ENCODE data around the gene NTHL1.

Gene NTHL1

DNA sequence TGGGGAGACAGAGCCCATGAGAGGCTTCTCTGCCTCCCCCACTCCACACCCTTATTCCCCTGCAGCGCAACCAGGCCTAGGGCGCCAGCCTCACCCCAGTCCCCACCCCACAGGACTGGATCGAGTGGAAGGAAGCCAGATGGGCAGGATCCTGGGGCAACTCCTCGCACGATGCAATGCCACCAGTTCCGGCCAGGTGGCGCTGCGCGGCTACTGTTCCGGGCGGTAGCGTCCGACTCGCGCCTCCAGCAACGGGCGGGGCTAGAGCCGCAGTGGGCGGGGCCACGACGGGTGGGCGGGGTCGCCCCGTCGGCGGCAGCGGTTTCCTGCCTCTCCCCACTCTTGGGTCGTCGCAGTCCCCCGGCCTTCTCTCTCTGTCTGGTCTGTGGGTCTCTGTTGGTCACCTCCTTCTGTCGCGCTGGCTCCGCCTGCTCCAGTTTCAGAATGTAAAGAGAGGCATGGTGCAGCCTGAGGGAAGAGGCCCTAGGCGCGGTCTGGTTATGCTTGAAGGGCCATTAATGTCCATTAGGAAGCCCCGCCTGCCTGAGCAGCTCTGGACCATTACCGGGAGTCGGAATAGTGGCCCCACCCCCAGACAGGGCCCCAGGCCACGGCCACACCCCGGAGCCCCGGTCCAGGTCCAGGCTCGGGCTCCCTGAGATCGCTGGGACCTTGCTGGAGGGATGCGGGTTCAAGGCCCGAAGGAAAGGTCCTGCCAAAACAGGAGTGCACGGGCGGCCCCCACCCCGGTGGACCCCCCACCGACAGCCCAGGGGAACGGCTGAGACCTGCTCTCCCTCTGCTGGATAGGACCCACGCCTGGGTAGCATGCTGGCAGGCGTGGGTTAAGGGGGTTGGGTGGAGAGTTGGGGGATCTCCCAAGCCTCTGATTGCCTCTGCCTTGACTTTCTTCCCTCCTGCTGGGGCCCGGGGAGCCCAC is 24.3 kb downstream of the NTHL1 start (continued):
- TF ChIP-seq, protein P1, sequence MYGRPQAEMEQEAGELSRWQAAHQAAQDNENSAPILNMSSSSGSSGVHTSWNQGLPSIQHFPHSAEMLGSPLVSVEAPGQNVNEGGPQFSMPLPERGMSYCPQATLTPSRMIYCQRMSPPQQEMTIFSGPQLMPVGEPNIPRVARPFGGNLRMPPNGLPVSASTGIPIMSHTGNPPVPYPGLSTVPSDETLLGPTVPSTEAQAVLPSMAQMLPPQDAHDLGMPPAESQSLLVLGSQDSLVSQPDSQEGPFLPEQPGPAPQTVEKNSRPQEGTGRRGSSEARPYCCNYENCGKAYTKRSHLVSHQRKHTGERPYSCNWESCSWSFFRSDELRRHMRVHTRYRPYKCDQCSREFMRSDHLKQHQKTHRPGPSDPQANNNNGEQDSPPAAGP (tag by site-specific recombination; IDR thresholded peaks at IDR 0.05) = peak; percentile 69; the same call in 1 of the 2 replicates
- TF ChIP-seq ZNF843 (tag by site-specific recombination; IDR thresholded peaks at IDR 0.05) = 0 out of 2 replicates have a peak, but pooled peaks have one; percentile 15
- no peak for TF ChIP-seq ZNF175 (tag by site-specific recombination; IDR thresholded peaks at IDR 0.05)
- TF ChIP-seq ZNF121 (tag by site-specific recombination; IDR thresholded peaks at IDR 0.05) = no peak
- TF ChIP-seq, protein P2, sequence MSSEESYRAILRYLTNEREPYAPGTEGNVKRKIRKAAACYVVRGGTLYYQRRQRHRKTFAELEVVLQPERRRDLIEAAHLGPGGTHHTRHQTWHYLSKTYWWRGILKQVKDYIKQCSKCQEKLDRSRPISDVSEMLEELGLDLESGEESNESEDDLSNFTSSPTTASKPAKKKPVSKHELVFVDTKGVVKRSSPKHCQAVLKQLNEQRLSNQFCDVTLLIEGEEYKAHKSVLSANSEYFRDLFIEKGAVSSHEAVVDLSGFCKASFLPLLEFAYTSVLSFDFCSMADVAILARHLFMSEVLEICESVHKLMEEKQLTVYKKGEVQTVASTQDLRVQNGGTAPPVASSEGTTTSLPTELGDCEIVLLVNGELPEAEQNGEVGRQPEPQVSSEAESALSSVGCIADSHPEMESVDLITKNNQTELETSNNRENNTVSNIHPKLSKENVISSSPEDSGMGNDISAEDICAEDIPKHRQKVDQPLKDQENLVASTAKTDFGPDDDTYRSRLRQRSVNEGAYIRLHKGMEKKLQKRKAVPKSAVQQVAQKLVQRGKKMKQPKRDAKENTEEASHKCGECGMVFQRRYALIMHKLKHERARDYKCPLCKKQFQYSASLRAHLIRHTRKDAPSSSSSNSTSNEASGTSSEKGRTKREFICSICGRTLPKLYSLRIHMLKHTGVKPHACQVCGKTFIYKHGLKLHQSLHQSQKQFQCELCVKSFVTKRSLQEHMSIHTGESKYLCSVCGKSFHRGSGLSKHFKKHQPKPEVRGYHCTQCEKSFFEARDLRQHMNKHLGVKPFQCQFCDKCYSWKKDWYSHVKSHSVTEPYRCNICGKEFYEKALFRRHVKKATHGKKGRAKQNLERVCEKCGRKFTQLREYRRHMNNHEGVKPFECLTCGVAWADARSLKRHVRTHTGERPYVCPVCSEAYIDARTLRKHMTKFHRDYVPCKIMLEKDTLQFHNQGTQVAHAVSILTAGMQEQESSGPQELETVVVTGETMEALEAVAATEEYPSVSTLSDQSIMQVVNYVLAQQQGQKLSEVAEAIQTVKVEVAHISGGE (tag by site-specific recombination; conservative IDR thresholded peaks at IDR 0.05; ENCODE audit: low read depth) = no peak
- no peak for TF ChIP-seq SETDB1 (IDR thresholded peaks at IDR 0.05; ENCODE audit: insufficient read length, low read length)
- TF ChIP-seq, protein P3, sequence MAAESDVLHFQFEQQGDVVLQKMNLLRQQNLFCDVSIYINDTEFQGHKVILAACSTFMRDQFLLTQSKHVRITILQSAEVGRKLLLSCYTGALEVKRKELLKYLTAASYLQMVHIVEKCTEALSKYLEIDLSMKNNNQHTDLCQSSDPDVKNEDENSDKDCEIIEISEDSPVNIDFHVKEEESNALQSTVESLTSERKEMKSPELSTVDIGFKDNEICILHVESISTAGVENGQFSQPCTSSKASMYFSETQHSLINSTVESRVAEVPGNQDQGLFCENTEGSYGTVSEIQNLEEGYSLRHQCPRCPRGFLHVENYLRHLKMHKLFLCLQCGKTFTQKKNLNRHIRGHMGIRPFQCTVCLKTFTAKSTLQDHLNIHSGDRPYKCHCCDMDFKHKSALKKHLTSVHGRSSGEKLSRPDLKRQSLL (tag by site-specific recombination; IDR thresholded peaks at IDR 0.05) = no peak
- no peak for TF ChIP-seq ZNF658 (tag by site-specific recombination; IDR thresholded peaks at IDR 0.05)
- no peak for TF ChIP-seq ZNF223 (tag by site-specific recombination; IDR thresholded peaks at IDR 0.05)
- no peak for TF ChIP-seq ZNF16 (tag by site-specific recombination; IDR thresholded peaks at IDR 0.05; ENCODE audit: low read depth)
- no peak for TF ChIP-seq ZXDB (tag by site-specific recombination; IDR thresholded peaks at IDR 0.05)
- no peak for TF ChIP-seq RBAK (tag by site-specific recombination; IDR thresholded peaks at IDR 0.05)
- no peak for TF ChIP-seq ZNF426 (tag by site-specific recombination; IDR thresholded peaks at IDR 0.05)
- no peak for TF ChIP-seq REPIN1 (tag by site-specific recombination; IDR thresholded peaks at IDR 0.05; ENCODE audit: low read depth)
- TF ChIP-seq ZNF311 (tag by site-specific recombination; IDR thresholded peaks at IDR 0.05; ENCODE audit: borderline replicate concordance) = no peak
- no peak for TF ChIP-seq ZBTB21 (tag by site-specific recombination; IDR thresholded peaks at IDR 0.05)
- TF ChIP-seq, protein P4, sequence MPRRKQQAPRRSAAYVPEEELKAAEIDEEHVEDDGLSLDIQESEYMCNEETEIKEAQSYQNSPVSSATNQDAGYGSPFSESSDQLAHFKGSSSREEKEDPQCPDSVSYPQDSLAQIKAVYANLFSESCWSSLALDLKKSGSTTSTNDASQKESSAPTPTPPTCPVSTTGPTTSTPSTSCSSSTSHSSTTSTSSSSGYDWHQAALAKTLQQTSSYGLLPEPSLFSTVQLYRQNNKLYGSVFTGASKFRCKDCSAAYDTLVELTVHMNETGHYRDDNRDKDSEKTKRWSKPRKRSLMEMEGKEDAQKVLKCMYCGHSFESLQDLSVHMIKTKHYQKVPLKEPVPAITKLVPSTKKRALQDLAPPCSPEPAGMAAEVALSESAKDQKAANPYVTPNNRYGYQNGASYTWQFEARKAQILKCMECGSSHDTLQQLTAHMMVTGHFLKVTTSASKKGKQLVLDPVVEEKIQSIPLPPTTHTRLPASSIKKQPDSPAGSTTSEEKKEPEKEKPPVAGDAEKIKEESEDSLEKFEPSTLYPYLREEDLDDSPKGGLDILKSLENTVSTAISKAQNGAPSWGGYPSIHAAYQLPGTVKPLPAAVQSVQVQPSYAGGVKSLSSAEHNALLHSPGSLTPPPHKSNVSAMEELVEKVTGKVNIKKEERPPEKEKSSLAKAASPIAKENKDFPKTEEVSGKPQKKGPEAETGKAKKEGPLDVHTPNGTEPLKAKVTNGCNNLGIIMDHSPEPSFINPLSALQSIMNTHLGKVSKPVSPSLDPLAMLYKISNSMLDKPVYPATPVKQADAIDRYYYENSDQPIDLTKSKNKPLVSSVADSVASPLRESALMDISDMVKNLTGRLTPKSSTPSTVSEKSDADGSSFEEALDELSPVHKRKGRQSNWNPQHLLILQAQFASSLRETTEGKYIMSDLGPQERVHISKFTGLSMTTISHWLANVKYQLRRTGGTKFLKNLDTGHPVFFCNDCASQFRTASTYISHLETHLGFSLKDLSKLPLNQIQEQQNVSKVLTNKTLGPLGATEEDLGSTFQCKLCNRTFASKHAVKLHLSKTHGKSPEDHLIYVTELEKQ (tag by site-specific recombination; IDR thresholded peaks at IDR 0.05; ENCODE audit: borderline replicate concordance) = no peak
- TF ChIP-seq PRDM1 (tag by site-specific recombination; IDR thresholded peaks at IDR 0.05) = no peak
- TF ChIP-seq ZNF10 (tag by site-specific recombination; IDR thresholded peaks at IDR 0.05) = no peak
- no peak for TF ChIP-seq ZNF214 (tag by site-specific recombination; IDR thresholded peaks at IDR 0.05; ENCODE audit: borderline replicate concordance)
- 0 out of 2 replicates have a peak, but pooled peaks have one; percentile 8 for TF ChIP-seq ZNF341 (tag by site-specific recombination; IDR thresholded peaks at IDR 0.05; ENCODE audit: low read depth)
- TF ChIP-seq ZNF792 (tag by site-specific recombination; IDR thresholded peaks at IDR 0.05) = no peak
- peak; percentile 85 for TF ChIP-seq OSR2 (tag by site-specific recombination; IDR thresholded peaks at IDR 0.05)
- TF ChIP-seq ZNF621 (tag by site-specific recombination; IDR thresholded peaks at IDR 0.05) = no peak
- no peak for TF ChIP-seq ZNF221 (tag by site-specific recombination; IDR thresholded peaks at IDR 0.05; ENCODE audit: borderline replicate concordance)
- TF ChIP-seq ZBTB8A (tag by site-specific recombination; IDR thresholded peaks at IDR 0.05) = 0 out of 2 replicates have a peak, but pooled peaks have one; percentile 36
- TF ChIP-seq, protein P5, sequence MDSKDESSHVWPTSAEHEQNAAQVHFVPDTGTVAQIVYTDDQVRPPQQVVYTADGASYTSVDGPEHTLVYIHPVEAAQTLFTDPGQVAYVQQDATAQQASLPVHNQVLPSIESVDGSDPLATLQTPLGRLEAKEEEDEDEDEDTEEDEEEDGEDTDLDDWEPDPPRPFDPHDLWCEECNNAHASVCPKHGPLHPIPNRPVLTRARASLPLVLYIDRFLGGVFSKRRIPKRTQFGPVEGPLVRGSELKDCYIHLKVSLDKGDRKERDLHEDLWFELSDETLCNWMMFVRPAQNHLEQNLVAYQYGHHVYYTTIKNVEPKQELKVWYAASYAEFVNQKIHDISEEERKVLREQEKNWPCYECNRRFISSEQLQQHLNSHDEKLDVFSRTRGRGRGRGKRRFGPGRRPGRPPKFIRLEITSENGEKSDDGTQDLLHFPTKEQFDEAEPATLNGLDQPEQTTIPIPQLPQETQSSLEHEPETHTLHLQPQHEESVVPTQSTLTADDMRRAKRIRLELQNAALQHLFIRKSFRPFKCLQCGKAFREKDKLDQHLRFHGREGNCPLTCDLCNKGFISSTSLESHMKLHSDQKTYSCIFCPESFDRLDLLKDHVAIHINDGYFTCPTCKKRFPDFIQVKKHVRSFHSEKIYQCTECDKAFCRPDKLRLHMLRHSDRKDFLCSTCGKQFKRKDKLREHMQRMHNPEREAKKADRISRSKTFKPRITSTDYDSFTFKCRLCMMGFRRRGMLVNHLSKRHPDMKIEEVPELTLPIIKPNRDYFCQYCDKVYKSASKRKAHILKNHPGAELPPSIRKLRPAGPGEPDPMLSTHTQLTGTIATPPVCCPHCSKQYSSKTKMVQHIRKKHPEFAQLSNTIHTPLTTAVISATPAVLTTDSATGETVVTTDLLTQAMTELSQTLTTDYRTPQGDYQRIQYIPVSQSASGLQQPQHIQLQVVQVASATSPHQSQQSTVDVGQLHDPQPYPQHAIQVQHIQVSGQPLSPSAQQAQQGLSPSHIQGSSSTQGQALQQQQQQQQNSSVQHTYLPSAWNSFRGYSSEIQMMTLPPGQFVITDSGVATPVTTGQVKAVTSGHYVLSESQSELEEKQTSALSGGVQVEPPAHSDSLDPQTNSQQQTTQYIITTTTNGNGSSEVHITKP (tag by site-specific recombination; IDR thresholded peaks at IDR 0.05) = 0 out of 2 replicates have a peak, but pooled peaks have one; percentile 23
